ENCODE measurements around the gene CCNA1. TPM values are rescaled to one million over a fixed set of nuclear protein-coding genes. Genes with fewer than 3 reads are reported as not detected.

Gene CCNA1
- total RNA-seq, 1 donor from 2014 or later: 3.7 TPM

GRCh38 chr13:36413161-36413560, 19.1 kb upstream of the CCNA1 start:
- no peak overlapping the region for H3K27ac Mint-ChIP-seq
- H3K36me3 Mint-ChIP-seq: no peaks in the 10 kb centered on the region
- DNase-seq (ENCODE audit: extremely low spot score, unreplicated experiment): no peak
- peaks cover 9% of the 10 kb centered on the region for H3K27me3 Mint-ChIP-seq
- no peak for TF ChIP-seq CTCF (conservative IDR thresholded peaks at IDR 0.05)
- H3K4me3 Mint-ChIP-seq: no peak overlapping the region
- peaks cover 11% of the 10 kb centered on the region for H3K9me3 Mint-ChIP-seq
- H3K4me1 Mint-ChIP-seq (ENCODE audit: unreplicated experiment): peaks cover 5% of the 10 kb centered on the region

GRCh38 chr13:36414461-36414860, 17.8 kb upstream of the CCNA1 start:
- H3K9me3 Mint-ChIP-seq: peaks cover 11% of the 10 kb centered on the region
- no peak overlapping the region for H3K4me3 Mint-ChIP-seq
- no peak overlapping the region for H3K27ac Mint-ChIP-seq
- DNase-seq (ENCODE audit: extremely low spot score, unreplicated experiment): no peak
- no peak for TF ChIP-seq CTCF (conservative IDR thresholded peaks at IDR 0.05)
- peaks cover 8% of the 10 kb centered on the region for H3K4me1 Mint-ChIP-seq (ENCODE audit: unreplicated experiment)
- H3K36me3 Mint-ChIP-seq: no peaks in the 10 kb centered on the region
- peaks cover 7% of the 10 kb centered on the region for H3K27me3 Mint-ChIP-seq

- H3K36me3 Mint-ChIP-seq: no peaks in the 10 kb centered on the region
- DNase-seq (ENCODE audit: extremely low spot score, unreplicated experiment): no peak
- H3K27me3 Mint-ChIP-seq: peaks cover 19% of the 10 kb centered on the region
- H3K9me3 Mint-ChIP-seq: peaks cover 11% of the 10 kb centered on the region
- no peak overlapping the region for H3K4me3 Mint-ChIP-seq
- peaks cover 20% of the 10 kb centered on the region for H3K4me1 Mint-ChIP-seq (ENCODE audit: unreplicated experiment)
- H3K27ac Mint-ChIP-seq: no peak overlapping the region
- TF ChIP-seq CTCF (conservative IDR thresholded peaks at IDR 0.05): no peak
Measured at GRCh38 chr13:36417331-36417730, 15.0 kb upstream of the CCNA1 start.

GRCh38 chr13:36418022-36418805, 14.1 kb upstream of the CCNA1 start:
- H3K36me3 Mint-ChIP-seq: no peaks in the 10 kb centered on the region
- no peak for TF ChIP-seq CTCF (conservative IDR thresholded peaks at IDR 0.05)
- H3K9me3 Mint-ChIP-seq: peaks cover 11% of the 10 kb centered on the region
- DNase-seq (ENCODE audit: extremely low spot score, unreplicated experiment): no peak
- H3K27me3 Mint-ChIP-seq: peaks cover 19% of the 10 kb centered on the region
- peak overlapping the region; percentile 6 for H3K4me3 Mint-ChIP-seq
- H3K4me1 Mint-ChIP-seq (ENCODE audit: unreplicated experiment): peaks cover 20% of the 10 kb centered on the region
- H3K27ac Mint-ChIP-seq: no peak overlapping the region

- no peak overlapping the region for H3K27ac Mint-ChIP-seq
Measured at GRCh38 chr13:36420437-36420891, 11.8 kb upstream of the CCNA1 start.

More at GRCh38 chr13:36420437-36420891, 11.8 kb upstream of the CCNA1 start:
- peaks cover 8% of the 10 kb centered on the region for H3K9me3 Mint-ChIP-seq
- H3K36me3 Mint-ChIP-seq: no peaks in the 10 kb centered on the region
- H3K4me1 Mint-ChIP-seq (ENCODE audit: unreplicated experiment): peaks cover 20% of the 10 kb centered on the region
- peak; percentile 96 for TF ChIP-seq CTCF (conservative IDR thresholded peaks at IDR 0.05)
- H3K27me3 Mint-ChIP-seq: peaks cover 26% of the 10 kb centered on the region
- no peak overlapping the region for H3K4me3 Mint-ChIP-seq
- DNase-seq (ENCODE audit: extremely low spot score, unreplicated experiment): peak; percentile 81
